HepG2 (cell line): ENCODE results near the gene FANK1. TPM values are rescaled to one million over a fixed set of nuclear protein-coding genes. Genes with fewer than 3 reads are reported as not detected.

Source experiments
- ATAC-seq: fragments of 200-7000 bp; cut with Tn5 transposase; 3 replicates; pipeline ENCODE4 v1.9.1; 2020; ENCODE audit warnings: mild to moderate bottlenecking, moderate library complexity
- BruUV-seq: library from RNA; stranded (reverse); fragments of 400-500 nt; replicated peaks from 2 replicates; lab custom pipeline; 2021; lab: Mats Ljungman, UMichigan
- CTCF ChIA-PET: fragments of 300-600 bp; formaldehyde crosslinking; extraction: SDS; loops from one replicate; lab custom pipeline; 2021; ENCODE audit warnings: low total read pairs, inconsistent platforms, low intra/inter-chr PET ratio; lab: Yijun Ruan, JAX
- POLR2A ChIA-PET: fragments of 350-600 bp; sonication (Branson Sonifier 250); formaldehyde crosslinking; loops from one replicate; lab custom pipeline; 2020; ENCODE audit warnings: antibody characterized with exemption, inconsistent platforms; lab: Yijun Ruan, JAX
- DNase-seq: peaks from one replicate; pipeline ENCODE4 v3.0.0-alpha.2; 2015; ENCODE audit warnings: low spot score
- FAIRE-seq: peaks from 3 replicates; lab custom pipeline; 2011; peaks lifted over from hg19 to GRCh38; lab: Jason Lieb, UNC
- H2AFZ ChIP-seq: one replicate; pipeline ENCODE4 v1.6.1; 2011; ENCODE audit warnings: low read length, inconsistent platforms
- H3K27ac ChIP-seq: fragments of 300-600 bp; 3 replicates; pipeline ENCODE4 v1.8.0; 2011; ENCODE audit warnings: mixed run types, mild to moderate bottlenecking, mixed read lengths, low read length, inconsistent platforms; ENCODE audit not compliant: insufficient read depth; ENCODE audit errors: extremely low read length
- H3K27me3 ChIP-seq, 2 experiments: fragments of 200-600 bp in 1 of 2; 2 replicates in 1 of 2; 3 replicates in 1 of 2; pipeline versions ENCODE4 v1.6.0 to v1.8.0; 2011; ENCODE audit warnings: low read length in 2 of 2, mild to moderate bottlenecking in 2 of 2, moderate library complexity in 2 of 2, inconsistent platforms in 1 of 2; ENCODE audit not compliant: insufficient read depth in 2 of 2, control insufficient read depth in 1 of 2
- H3K36me3 ChIP-seq, 2 experiments: fragments of 200-600 bp in 1 of 2; replicated peaks in 1 of 2; 2 replicates in 1 of 2; 3 replicates in 1 of 2; pipeline versions ENCODE4 v1.5.1 to v1.8.0; 2011; ENCODE audit warnings: low read length in 2 of 2, inconsistent platforms in 1 of 2; ENCODE audit not compliant: insufficient read depth in 2 of 2, control insufficient read depth in 1 of 2
- H3K4me1 ChIP-seq: 2 replicates; pipeline ENCODE4 v1.5.1; 2012; ENCODE audit warnings: low read length, inconsistent platforms; ENCODE audit not compliant: insufficient read depth
- H3K4me2 ChIP-seq: 2 replicates; pipeline ENCODE4 v1.6.0; 2011; ENCODE audit warnings: low read depth, low read length, inconsistent platforms
- H3K4me3 ChIP-seq, 3 experiments: fragments of 200-600 bp in 1 of 3; sonication (generic), shearing (Covaris generic) in 1 of 3; replicated peaks in 1 of 3; 2 replicates each; pipeline ENCODE4 v1.5.1; 2011 to 2016; ENCODE audit warnings: low read length in 3 of 3, inconsistent platforms in 2 of 3, low read depth in 2 of 3, mild to moderate bottlenecking in 2 of 3, control low read depth in 1 of 3, mixed read lengths in 1 of 3; ENCODE audit not compliant: insufficient read depth in 1 of 3
- H3K79me2 ChIP-seq: one replicate; pipeline ENCODE4 v1.6.1; 2011; ENCODE audit warnings: low read length, inconsistent platforms; ENCODE audit not compliant: insufficient read depth
- H3K9ac ChIP-seq: 2 replicates; pipeline ENCODE4 v1.6.0; 2011; ENCODE audit warnings: mild to moderate bottlenecking, low read depth, low read length, inconsistent platforms; ENCODE audit not compliant: insufficient read depth
- H3K9me3 ChIP-seq: 2 replicates; pipeline ENCODE4 v1.5.1; 2012; ENCODE audit warnings: mild to moderate bottlenecking, low read length
- H4K20me1 ChIP-seq: 2 replicates; pipeline ENCODE4 v1.6.0; 2011; ENCODE audit warnings: inconsistent platforms, mild to moderate bottlenecking, low read length, moderate library complexity; ENCODE audit not compliant: insufficient read depth
- IRX3 ChIP-seq: sonication (generic); formaldehyde crosslinking; IDR thresholded peaks from 2 replicates; pipeline ENCODE4 v1.8.1; 2023; ENCODE audit warnings: mild to moderate bottlenecking, low read depth, missing genetic modification reagents, borderline replicate concordance
- ZNF883 ChIP-seq: sonication (generic); formaldehyde crosslinking; IDR thresholded peaks from 2 replicates; pipeline ENCODE4 v1.5.1; 2020; ENCODE audit warnings: mild to moderate bottlenecking, missing genetic modification reagents; ENCODE audit errors: not compliant biosample characterization
- ZNF891 ChIP-seq: sonication (generic); formaldehyde crosslinking; IDR thresholded peaks from 2 replicates; pipeline ENCODE4 v1.5.0; 2020; ENCODE audit warnings: mild to moderate bottlenecking, missing genetic modification reagents
- ZSCAN31 ChIP-seq: sonication (generic); formaldehyde crosslinking; IDR thresholded peaks from 2 replicates; pipeline ENCODE4 v1.5.0; 2020; ENCODE audit warnings: low read depth, mild to moderate bottlenecking, missing genetic modification reagents
- WGBS: methylation state at CpG from one replicate; pipeline ENCODE4 v1.1.6; 2017; ENCODE audit warnings: low lambda C conversion rate; 5-methylcytosine and 5-hydroxymethylcytosine counted together
- in situ Hi-C: cut with HindIII; loops from 2 replicates; pipeline ENCODE4 v1.10.0; 2017; ENCODE audit warnings: low pct_unique_long_range_greater_than_20kb; ENCODE audit not compliant: extremely low pct_ligation_motif_present
- intact Hi-C: fragments of 100-400 bp; cut with micrococcal nuclease; formaldehyde crosslinking; loops from one replicate; pipeline ENCODE4 v1.10.0; 2022; ENCODE audit not compliant: unreplicated experiment
- polyA plus RNA-seq, 8 experiments: library from polyadenylated mRNA; depleted of rRNA in 3 of 8; stranded (reverse) in 7 of 8; unstranded in 1 of 8; fragments of >200 nt; fragmentation: Illumina TruSeq in 4 of 8; extraction: Trizol in 4 of 8; gene quantifications; 2 replicates each; pipeline versions ENCODE4 v1.2.1 to v1.2.3, GENCODE V29; 2011 to 2016; ENCODE audit warnings: low read depth in 4 of 8, missing spikeins in 1 of 8, mixed read lengths in 1 of 8; ENCODE audit not compliant: insufficient read depth in 1 of 8
- total RNA-seq, 5 experiments: library from RNA; depleted of rRNA; stranded (reverse); fragments of >200 nt; fragmentation: Illumina TruSeq; extraction: Trizol; gene quantifications; 2 replicates each; pipeline ENCODE4 v1.2.3, GENCODE V29; 2016; ENCODE audit warnings: low read depth in 1 of 5

FANK1 gene
- total and polyA plus RNA-seq, 2 of the 13 experiments (the other 11 are each of a cell fraction or from before 2014, with no cell fraction given), result 0.22 TPM; not detected in 1

GRCh38 chr10:125878957-125879835 lies 17.2 kb upstream of the FANK1 start (continued):
- no peak for TF ChIP-seq ZSCAN31 (CRISPR knock-in tag)

GRCh38 chr10:125880719-125881118 lies 15.6 kb upstream of the FANK1 start:
- no peak overlapping the region for H3K4me2 ChIP-seq
- peaks cover 0 to 8% of the 10 kb centered on the region in 2 experiments; a peak in 1 of 5 replicates for H3K36me3 ChIP-seq
- peaks cover 12% of the 10 kb centered on the region for H3K4me1 ChIP-seq
- no peak overlapping the region for H3K4me3 ChIP-seq
- no peak overlapping the region for H3K9ac ChIP-seq
- H3K27ac ChIP-seq, result no peak overlapping the region
- ATAC-seq (no peak), DNase-seq (no peak), FAIRE-seq (no peak)
- H3K9me3 ChIP-seq, result peaks cover 9% of the 10 kb centered on the region; the same call in 1 of the 2 replicates
- intact Hi-C loops (no loop called here), in situ Hi-C loops (no loop called here)
- no peak overlapping the region for H2AFZ ChIP-seq
- no peaks in the 10 kb centered on the region for H4K20me1 ChIP-seq
- BruUV-seq, result no TSS peak
- ChIA-PET POLR2A (no interaction called here), CTCF (no interaction called here)
- no peaks in the 10 kb centered on the region for H3K79me2 ChIP-seq
- H3K27me3 ChIP-seq, result no peaks in the 10 kb centered on the region
- WGBS, result 83% methylated on average over 6 of the region's 6 CpGs
- TF ChIP-seq ZNF883 (CRISPR knock-in tag), result no peak

- ATAC-seq (no peak), DNase-seq (no peak), FAIRE-seq (no peak)
- H3K27me3 ChIP-seq, result no peaks in the 10 kb centered on the region
- ChIA-PET CTCF (no interaction called here), POLR2A (no interaction called here)
- WGBS, result 89% methylated on average over 4 of the region's 4 CpGs
- no peaks in the 10 kb centered on the region for H4K20me1 ChIP-seq
- H3K4me3 ChIP-seq, result no peak within 1 kb of the TSS
- H3K9me3 ChIP-seq, result peaks cover 5% of the 10 kb centered on the region; the same call in 1 of the 2 replicates
- no peak within 1 kb of the TSS for H3K4me2 ChIP-seq
- no peak within 1 kb of the TSS for H2AFZ ChIP-seq
- intact Hi-C loops, result no loop called here
- in situ Hi-C loops, result no loop called here
- peaks cover 0 to 3% of the 10 kb centered on the region in 2 experiments; a peak in 1 of 5 replicates for H3K36me3 ChIP-seq
- TF ChIP-seq ZNF891 (CRISPR knock-in tag) (no peak), IRX3 (CRISPR knock-in tag) (no peak)
- BruUV-seq, result no TSS peak
- H3K9ac ChIP-seq, result no peak within 1 kb of the TSS
- H3K79me2 ChIP-seq, result no peaks in the 10 kb centered on the region
- no peak within 1 kb of the TSS for H3K27ac ChIP-seq
- H3K4me1 ChIP-seq, result peaks cover 12% of the 10 kb centered on the region
Observed at GRCh38 chr10:125881192-125881591, 15.2 kb upstream of the FANK1 start, which contains the start of gene DHX32. TSS of gene DHX32 (minus strand) at chr10:125881292. CDS start at chr10:125880824, 468 bp downstream.
